Measurements from ENCODE around the gene TMTC2. TPM values are rescaled to one million over a fixed set of nuclear protein-coding genes. Genes with fewer than 3 reads are reported as not detected.
A peak's percentile ranks its signal among the peaks of the same experiment; 100 is the strongest.

Gene TMTC2
- total and polyA plus RNA-seq, 4 experiments from 2014 or later, result 0.09 to 8.2 (median 4.2) TPM

GRCh38 chr12:82691513-82691912 lies 4.8 kb downstream of the TMTC2 start:
- intact Hi-C loops (cut with micrococcal nuclease), result no loop called here
- no peak for DNase-seq
- H3K36me3 Mint-ChIP-seq, result peaks cover 4 to 10% of the 10 kb centered on the region in 2 donors
- no peaks in the 10 kb centered on the region for H3K27me3 Mint-ChIP-seq
- no peaks in the 10 kb centered on the region for H3K9me3 Mint-ChIP-seq
- Histone ChIP-seq H3K4me3 (ENCODE audit: low read length in 2 of 2) (no peak overlapping the region), H3K27ac (ENCODE audit: low read depth, low read length) (no peak overlapping the region), H3K27me3 (ENCODE audit: insufficient read depth, low read length) (no peaks in the 10 kb centered on the region), H3K36me3 (ENCODE audit: insufficient read depth, low read length) (no peaks in the 10 kb centered on the region), H3K4me1 (ENCODE audit: insufficient read depth, low read length) (peaks cover 12% of the 10 kb centered on the region), H3K9me3 (ENCODE audit: control insufficient read depth in 1 of 2, low read length in 2 of 2) (no peaks in the 10 kb centered on the region)
- ChIA-PET CTCF (ENCODE audit: partially characterized antibody) (interaction anchor here (1.0 kb wide), 1 partner anchor 10 kb away, joined by 4 read pairs; no protein-coding TSS in a partner anchor), POLR2A (ENCODE audit: partially characterized antibody) (no interaction called here)
- no peak overlapping the region for H3K27ac Mint-ChIP-seq
- H3K4me1 Mint-ChIP-seq, result peaks cover 7 to 17% (median 12%) of the 10 kb centered on the region in 4 donors
- H3K4me3 Mint-ChIP-seq, result no peak overlapping the region

- Mint-ChIP-seq H3K4me3 (no peak overlapping the region), H3K27me3 (no peaks in the 10 kb centered on the region), H3K9me3 (no peaks in the 10 kb centered on the region), H3K36me3 (peaks cover 0 to 10% of the 10 kb centered on the region in 2 donors), H3K4me1 (peaks cover 0 to 3% (median 1%) of the 10 kb centered on the region in 4 donors), H3K27ac (no peak overlapping the region)
- POLR2A ChIA-PET (ENCODE audit: partially characterized antibody), result no interaction called here
- Histone ChIP-seq H3K9me3 (ENCODE audit: control insufficient read depth in 1 of 2, low read length in 2 of 2) (no peaks in the 10 kb centered on the region), H3K4me1 (ENCODE audit: insufficient read depth, low read length) (no peaks in the 10 kb centered on the region), H3K4me3 (ENCODE audit: low read length in 2 of 2) (no peak overlapping the region), H3K27ac (ENCODE audit: low read depth, low read length) (no peak overlapping the region), H3K36me3 (ENCODE audit: insufficient read depth, low read length) (no peaks in the 10 kb centered on the region), H3K27me3 (ENCODE audit: insufficient read depth, low read length) (no peaks in the 10 kb centered on the region)
- CTCF ChIA-PET (ENCODE audit: partially characterized antibody), result no interaction called here
- intact Hi-C loops (cut with micrococcal nuclease), result no loop called here
- no peak for DNase-seq
Measured at GRCh38 chr12:82694276-82694675, 7.6 kb downstream of the TMTC2 start.

GRCh38 chr12:82694970-82695369 lies 8.3 kb downstream of the TMTC2 start:
- H3K27me3 ChIP-seq (ENCODE audit: insufficient read depth, low read length), result no peaks in the 10 kb centered on the region
- H3K9me3 ChIP-seq (ENCODE audit: control insufficient read depth in 1 of 2, low read length in 2 of 2), result no peaks in the 10 kb centered on the region
- Mint-ChIP-seq H3K4me1 (peaks cover 0 to 2% (median 0%) of the 10 kb centered on the region in 4 donors), H3K27me3 (no peaks in the 10 kb centered on the region), H3K4me3 (no peak overlapping the region), H3K27ac (peak overlapping the region in 1 of 7 donors; percentile 41), H3K36me3 (peaks cover 0 to 10% of the 10 kb centered on the region in 2 donors), H3K9me3 (no peaks in the 10 kb centered on the region)
- no peak overlapping the region for H3K4me3 ChIP-seq (ENCODE audit: low read length in 2 of 2)
- no peaks in the 10 kb centered on the region for H3K4me1 ChIP-seq (ENCODE audit: insufficient read depth, low read length)
- no peak for DNase-seq
- no peaks in the 10 kb centered on the region for H3K36me3 ChIP-seq (ENCODE audit: insufficient read depth, low read length)
- intact Hi-C loops (cut with micrococcal nuclease), result no loop called here
- ChIA-PET POLR2A (ENCODE audit: partially characterized antibody) (interaction anchor here (0.7 kb wide), 1 partner anchor 8 kb away, joined by 4 read pairs; the partner anchor contains the start of gene TMTC2), CTCF (ENCODE audit: partially characterized antibody) (no interaction called here)
- H3K27ac ChIP-seq (ENCODE audit: low read depth, low read length), result no peak overlapping the region

- no peaks in the 10 kb centered on the region for H3K4me1 ChIP-seq (ENCODE audit: insufficient read depth, low read length)
- H3K9me3 ChIP-seq (ENCODE audit: control insufficient read depth in 1 of 2, low read length in 2 of 2), result no peaks in the 10 kb centered on the region
- H3K27me3 ChIP-seq (ENCODE audit: insufficient read depth, low read length), result no peaks in the 10 kb centered on the region
- H3K36me3 ChIP-seq (ENCODE audit: insufficient read depth, low read length), result no peaks in the 10 kb centered on the region
- Mint-ChIP-seq H3K27me3 (no peaks in the 10 kb centered on the region), H3K27ac (no peak overlapping the region), H3K36me3 (peaks cover 0 to 10% of the 10 kb centered on the region in 2 donors), H3K4me1 (no peaks in the 10 kb centered on the region), H3K4me3 (no peak overlapping the region), H3K9me3 (no peaks in the 10 kb centered on the region)
- intact Hi-C loops (cut with micrococcal nuclease), result no loop called here
- CTCF ChIA-PET (ENCODE audit: partially characterized antibody), result interaction anchor here (3.2 kb wide), 1 partner anchor 10 kb away, joined by 29 read pairs; the partner anchor contains the start of gene TMTC2
- POLR2A ChIA-PET (ENCODE audit: partially characterized antibody), result interaction anchor here (0.7 kb wide), 1 partner anchor 9 kb away, joined by 4 read pairs; the partner anchor contains the start of gene TMTC2
- no peak for DNase-seq
- no peak overlapping the region for H3K4me3 ChIP-seq (ENCODE audit: low read length in 2 of 2)
- H3K27ac ChIP-seq (ENCODE audit: low read depth, low read length), result no peak overlapping the region
Measured at GRCh38 chr12:82695531-82695930, 8.8 kb downstream of the TMTC2 start.

- Mint-ChIP-seq H3K27ac (peak overlapping the region in 1 of 7 donors; percentile 35), H3K36me3 (peaks cover 0 to 10% of the 10 kb centered on the region in 2 donors), H3K4me3 (no peak overlapping the region), H3K27me3 (no peaks in the 10 kb centered on the region), H3K4me1 (no peaks in the 10 kb centered on the region), H3K9me3 (no peaks in the 10 kb centered on the region)
- intact Hi-C loops (cut with micrococcal nuclease), result no loop called here
- POLR2A ChIA-PET (ENCODE audit: partially characterized antibody), result no interaction called here
- CTCF ChIA-PET (ENCODE audit: partially characterized antibody), result interaction anchor here (0.7 to 3.2 kb wide), 2 partner anchors 11 to 349 kb away, joined by 3 to 29 read pairs; partner anchors contain the start of gene TMTC2
- H3K9me3 ChIP-seq (ENCODE audit: control insufficient read depth in 1 of 2, low read length in 2 of 2), result no peaks in the 10 kb centered on the region
- no peak for DNase-seq
- H3K36me3 ChIP-seq (ENCODE audit: insufficient read depth, low read length), result no peaks in the 10 kb centered on the region
- no peak overlapping the region for H3K27ac ChIP-seq (ENCODE audit: low read depth, low read length)
- no peaks in the 10 kb centered on the region for H3K27me3 ChIP-seq (ENCODE audit: insufficient read depth, low read length)
- no peaks in the 10 kb centered on the region for H3K4me1 ChIP-seq (ENCODE audit: insufficient read depth, low read length)
- no peak overlapping the region for H3K4me3 ChIP-seq (ENCODE audit: low read length in 2 of 2)
Measured at GRCh38 chr12:82696543-82696942, 9.8 kb downstream of the TMTC2 start.

- no peaks in the 10 kb centered on the region for H3K4me1 Mint-ChIP-seq
- ChIA-PET CTCF (ENCODE audit: partially characterized antibody) (interaction anchor here (3.2 kb wide), 1 partner anchor 13 kb away, joined by 29 read pairs; the partner anchor contains the start of gene TMTC2), POLR2A (ENCODE audit: partially characterized antibody) (no interaction called here)
- Histone ChIP-seq H3K4me3 (ENCODE audit: low read length in 2 of 2) (no peak overlapping the region), H3K27me3 (ENCODE audit: insufficient read depth, low read length) (no peaks in the 10 kb centered on the region), H3K36me3 (ENCODE audit: insufficient read depth, low read length) (no peaks in the 10 kb centered on the region), H3K9me3 (ENCODE audit: control insufficient read depth in 1 of 2, low read length in 2 of 2) (no peaks in the 10 kb centered on the region), H3K27ac (ENCODE audit: low read depth, low read length) (no peak overlapping the region), H3K4me1 (ENCODE audit: insufficient read depth, low read length) (no peaks in the 10 kb centered on the region)
- H3K9me3 Mint-ChIP-seq, result no peaks in the 10 kb centered on the region
- DNase-seq, result no peak
- no peak overlapping the region for H3K27ac Mint-ChIP-seq
- no peak overlapping the region for H3K4me3 Mint-ChIP-seq
- no peaks in the 10 kb centered on the region for H3K27me3 Mint-ChIP-seq
- peaks cover 0 to 3% of the 10 kb centered on the region in 2 donors for H3K36me3 Mint-ChIP-seq
- intact Hi-C loops (cut with micrococcal nuclease), result no loop called here
Measured at GRCh38 chr12:82698708-82699564, 12.2 kb downstream of the TMTC2 start.

GRCh38 chr12:82705774-82706173 lies 19.1 kb downstream of the TMTC2 start:
- no peaks in the 10 kb centered on the region for H3K36me3 Mint-ChIP-seq
- no peaks in the 10 kb centered on the region for H3K9me3 Mint-ChIP-seq
- no peak for DNase-seq
- Histone ChIP-seq H3K4me1 (ENCODE audit: insufficient read depth, low read length) (no peaks in the 10 kb centered on the region), H3K4me3 (ENCODE audit: low read length in 2 of 2) (no peak overlapping the region), H3K36me3 (ENCODE audit: insufficient read depth, low read length) (no peaks in the 10 kb centered on the region), H3K27ac (ENCODE audit: low read depth, low read length) (no peak overlapping the region), H3K27me3 (ENCODE audit: insufficient read depth, low read length) (no peaks in the 10 kb centered on the region), H3K9me3 (ENCODE audit: control insufficient read depth in 1 of 2, low read length in 2 of 2) (no peaks in the 10 kb centered on the region)
- intact Hi-C loops (cut with micrococcal nuclease), result no loop called here
- CTCF ChIA-PET (ENCODE audit: partially characterized antibody), result interaction anchor here (1.1 to 1.2 kb wide), 2 partner anchors 19 to 20 kb away, joined by 3 to 4 read pairs; partner anchors contain the start of gene TMTC2
- H3K27me3 Mint-ChIP-seq, result no peaks in the 10 kb centered on the region
- H3K27ac Mint-ChIP-seq, result no peak overlapping the region
- POLR2A ChIA-PET (ENCODE audit: partially characterized antibody), result no interaction called here
- no peak overlapping the region for H3K4me3 Mint-ChIP-seq
- peaks cover 0 to 1% (median 0%) of the 10 kb centered on the region in 4 donors for H3K4me1 Mint-ChIP-seq
